Body of pancreas (tissue), 4 donors: ENCODE results near the gene VWF.
"Not testable (repeated sequence)": the region's sequence is repeated elsewhere in the genome, so short reads cannot be mapped to it uniquely, and the experiment has no call there.

ENCODE experiments used
- POLR2A ChIP-seq, 3 donors: fragments of 450-650 bp; IDR thresholded peaks; one replicate each; pipeline ENCODE4 v1.6.1; 2016; ENCODE audit warnings: antibody characterized with exemption in 3 of 3, mild to moderate bottlenecking in 2 of 3
- TF ChIP-seq, protein P1 (sequence below), 7 experiments: fragments of 450-650 bp in 4 of 7; fragments of 200-600 bp in 3 of 7; sonication (generic) in 3 of 7; IDR thresholded peaks; one replicate each; pipeline ENCODE4 v1.5.1; 2016 to 2019; ENCODE audit warnings: antibody characterized with exemption in 7 of 7

DNA sequence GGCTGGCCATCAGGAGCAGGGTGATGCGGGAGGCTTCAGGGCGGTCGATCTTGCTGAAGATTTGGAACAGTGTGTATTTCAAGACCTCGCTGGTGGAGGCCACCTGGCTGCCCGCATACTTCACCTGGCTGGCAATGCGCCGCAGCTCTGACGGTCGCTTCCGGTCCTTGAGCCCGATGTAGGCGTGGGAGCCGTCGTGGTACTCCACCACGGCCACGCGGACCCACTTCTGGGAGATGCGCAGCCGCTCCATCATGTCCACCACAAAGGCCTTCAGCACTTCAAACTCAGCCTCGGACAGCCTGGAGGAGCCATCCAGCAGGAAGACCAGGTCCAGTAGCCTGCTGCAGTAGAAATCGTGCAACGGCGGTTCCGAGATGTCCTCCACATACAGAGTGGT is 105.2 kb downstream of the VWF start:
- TF ChIP-seq, protein P1, sequence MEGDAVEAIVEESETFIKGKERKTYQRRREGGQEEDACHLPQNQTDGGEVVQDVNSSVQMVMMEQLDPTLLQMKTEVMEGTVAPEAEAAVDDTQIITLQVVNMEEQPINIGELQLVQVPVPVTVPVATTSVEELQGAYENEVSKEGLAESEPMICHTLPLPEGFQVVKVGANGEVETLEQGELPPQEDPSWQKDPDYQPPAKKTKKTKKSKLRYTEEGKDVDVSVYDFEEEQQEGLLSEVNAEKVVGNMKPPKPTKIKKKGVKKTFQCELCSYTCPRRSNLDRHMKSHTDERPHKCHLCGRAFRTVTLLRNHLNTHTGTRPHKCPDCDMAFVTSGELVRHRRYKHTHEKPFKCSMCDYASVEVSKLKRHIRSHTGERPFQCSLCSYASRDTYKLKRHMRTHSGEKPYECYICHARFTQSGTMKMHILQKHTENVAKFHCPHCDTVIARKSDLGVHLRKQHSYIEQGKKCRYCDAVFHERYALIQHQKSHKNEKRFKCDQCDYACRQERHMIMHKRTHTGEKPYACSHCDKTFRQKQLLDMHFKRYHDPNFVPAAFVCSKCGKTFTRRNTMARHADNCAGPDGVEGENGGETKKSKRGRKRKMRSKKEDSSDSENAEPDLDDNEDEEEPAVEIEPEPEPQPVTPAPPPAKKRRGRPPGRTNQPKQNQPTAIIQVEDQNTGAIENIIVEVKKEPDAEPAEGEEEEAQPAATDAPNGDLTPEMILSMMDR (IDR thresholded peaks at IDR 0.05) = not testable (repeated sequence)
- not testable (repeated sequence) for TF ChIP-seq POLR2A (IDR thresholded peaks at IDR 0.05)
